H9 (cell line): ENCODE results near the gene SDK2. TPM values are rescaled to one million over a fixed set of nuclear protein-coding genes. Genes with fewer than 3 reads are reported as not detected.

Experiments used
- DNase-seq: peaks from one replicate; pipeline ENCODE4 v3.0.0-alpha.2; 2017
- H2AFZ ChIP-seq: one replicate; pipeline ENCODE4 v1.6.1; 2013; ENCODE audit warnings: mild to moderate bottlenecking, low read length, control low read depth, moderate library complexity
- H2AK5ac ChIP-seq: 2 replicates; pipeline ENCODE4 v1.6.1; 2013; ENCODE audit warnings: low read length, control low read depth, mixed read lengths; ENCODE audit not compliant: insufficient read length
- H2BK120ac ChIP-seq: one replicate; pipeline ENCODE4 v1.6.1; 2013; ENCODE audit warnings: low read depth, mild to moderate bottlenecking, low read length, control low read depth, inconsistent platforms; ENCODE audit not compliant: poor library complexity, severe bottlenecking
- H2BK12ac ChIP-seq: 2 replicates; pipeline ENCODE4 v1.6.1; 2013; ENCODE audit warnings: low read length, control low read depth, mixed read lengths, low read depth; ENCODE audit not compliant: insufficient read length
- H2BK15ac ChIP-seq: 2 replicates; pipeline ENCODE4 v1.6.1; 2013; ENCODE audit warnings: low read depth, low read length, control low read depth
- H2BK20ac ChIP-seq: one replicate; pipeline ENCODE4 v1.6.1; 2013; ENCODE audit warnings: low read depth, mild to moderate bottlenecking, low read length, control low read depth, inconsistent platforms; ENCODE audit not compliant: poor library complexity, severe bottlenecking
- H2BK5ac ChIP-seq: 2 replicates; pipeline ENCODE4 v1.6.1; 2013; ENCODE audit warnings: low read length, control low read depth, mixed read lengths; ENCODE audit not compliant: insufficient read length
- H3K14ac ChIP-seq: 2 replicates; pipeline ENCODE4 v1.6.1; 2013; ENCODE audit warnings: low read length, control low read depth; ENCODE audit not compliant: insufficient read depth
- H3K18ac ChIP-seq: 2 replicates; pipeline ENCODE4 v1.6.1; 2013; ENCODE audit warnings: low read depth, mild to moderate bottlenecking, mixed read lengths, low read length, control low read depth; ENCODE audit not compliant: insufficient read length
- H3K23ac ChIP-seq: 2 replicates; pipeline ENCODE4 v1.6.1; 2013; ENCODE audit warnings: low read length, control low read depth, mixed read lengths, low read depth; ENCODE audit not compliant: insufficient read length
- H3K23me2 ChIP-seq: 2 replicates; pipeline ENCODE4 v1.6.1; 2013; ENCODE audit warnings: low read depth, mild to moderate bottlenecking, mixed read lengths, low read length, control low read depth; ENCODE audit not compliant: insufficient read length, poor library complexity, severe bottlenecking
- H3K27ac ChIP-seq: 2 replicates; pipeline ENCODE4 v1.5.1; 2013; ENCODE audit warnings: low read length, control low read depth, mixed read lengths, low read depth; ENCODE audit not compliant: insufficient read length
- H3K27me3 ChIP-seq: 2 replicates; pipeline ENCODE4 v1.6.1; 2013; ENCODE audit warnings: low read length, control low read depth, inconsistent platforms; ENCODE audit not compliant: insufficient read depth
- H3K4ac ChIP-seq: 2 replicates; pipeline ENCODE4 v1.6.1; 2013; ENCODE audit warnings: low read depth, mild to moderate bottlenecking, control low read depth, inconsistent platforms, low read length, moderate library complexity
- H3K4me1 ChIP-seq: 2 replicates; pipeline ENCODE4 v1.6.1; 2013; ENCODE audit warnings: low read length, control low read depth, inconsistent platforms; ENCODE audit not compliant: insufficient read depth
- H3K4me2 ChIP-seq: 2 replicates; pipeline ENCODE4 v1.6.1; 2013; ENCODE audit warnings: low read length, control low read depth, mixed read lengths; ENCODE audit not compliant: insufficient read length, insufficient read depth
- H3K56ac ChIP-seq: 2 replicates; pipeline ENCODE4 v1.6.1; 2013; ENCODE audit warnings: low read depth, mild to moderate bottlenecking, mixed read lengths, low read length, control low read depth; ENCODE audit not compliant: insufficient read length
- H3K79me1 ChIP-seq: 2 replicates; pipeline ENCODE4 v1.6.1; 2013; ENCODE audit warnings: low read depth, mild to moderate bottlenecking, moderate library complexity, low read length, control low read depth, inconsistent platforms; ENCODE audit not compliant: insufficient read depth, poor library complexity, severe bottlenecking
- H3K79me2 ChIP-seq: 2 replicates; pipeline ENCODE4 v1.6.1; 2013; ENCODE audit warnings: low read length, control low read depth, inconsistent platforms; ENCODE audit not compliant: insufficient read depth
- H3K9ac ChIP-seq: 2 replicates; pipeline ENCODE4 v1.6.1; 2013; ENCODE audit warnings: low read length, control low read depth, mixed read lengths; ENCODE audit not compliant: insufficient read length; ENCODE audit errors: extremely low read depth
- H3K9me3 ChIP-seq: one replicate; pipeline ENCODE4 v1.6.1; 2013; ENCODE audit warnings: low read depth, low read length, inconsistent platforms; ENCODE audit not compliant: control insufficient read depth
- H3T11ph ChIP-seq: one replicate; pipeline ENCODE4 v1.6.1; 2013; ENCODE audit warnings: mild to moderate bottlenecking, low read length, control low read depth, inconsistent platforms
- H4K20me1 ChIP-seq: one replicate; pipeline ENCODE4 v1.6.1; 2013; ENCODE audit not compliant: control insufficient read depth, insufficient read length, insufficient read depth
- H4K5ac ChIP-seq: 2 replicates; pipeline ENCODE4 v1.6.1; 2013; ENCODE audit warnings: low read depth, mild to moderate bottlenecking, mixed read lengths, low read length, control low read depth; ENCODE audit not compliant: insufficient read length
- H4K8ac ChIP-seq: replicated peaks from 2 replicates; pipeline ENCODE4 v1.6.1; 2013; ENCODE audit warnings: low read length, control low read depth, mixed read lengths, low read depth; ENCODE audit not compliant: insufficient read length
- H4K91ac ChIP-seq: 2 replicates; pipeline ENCODE4 v1.6.1; 2013; ENCODE audit warnings: low read depth, mild to moderate bottlenecking, moderate library complexity, mixed read lengths, low read length, control low read depth; ENCODE audit not compliant: insufficient read length
- H3K27ac Mint-ChIP-seq, 3 experiments: 2 replicates in 2 of 3; 3 replicates in 1 of 3; pipeline ENCODE4 v1.8.0; 2020 to 2021; ENCODE audit warnings: mixed read lengths in 3 of 3, mild to moderate bottlenecking in 1 of 3, moderate library complexity in 1 of 3
- H3K27me3 Mint-ChIP-seq: 2 replicates; pipeline ENCODE4 v1.8.0; 2021; ENCODE audit warnings: low read depth, mild to moderate bottlenecking, moderate library complexity, mixed read lengths
- H3K36me3 Mint-ChIP-seq, 3 experiments: 2 replicates in 2 of 3; 3 replicates in 1 of 3; pipeline ENCODE4 v1.8.0; 2020 to 2021; ENCODE audit warnings: low read depth in 3 of 3, mixed read lengths in 3 of 3; ENCODE audit not compliant: insufficient read depth in 1 of 3
- H3K4me1 Mint-ChIP-seq, 2 experiments: 2 replicates each; pipeline ENCODE4 v1.8.0; 2020; ENCODE audit warnings: mixed read lengths in 2 of 2
- H3K4me3 Mint-ChIP-seq, 2 experiments: 2 replicates in 1 of 2; 3 replicates in 1 of 2; pipeline ENCODE4 v1.8.0; 2020 to 2021; ENCODE audit warnings: mild to moderate bottlenecking in 2 of 2, mixed read lengths in 2 of 2, moderate library complexity in 1 of 2
- H3K9me3 Mint-ChIP-seq, 2 experiments: 2 replicates in 1 of 2; 3 replicates in 1 of 2; pipeline ENCODE4 v1.8.0; 2020; ENCODE audit warnings: mild to moderate bottlenecking in 2 of 2, mixed read lengths in 2 of 2, moderate library complexity in 1 of 2
- CTCF ChIP-seq: fragments of 200-600 bp; sonication (generic); conservative IDR thresholded peaks from 3 replicates; pipeline ENCODE4 v1.8.0; 2021; ENCODE audit warnings: antibody characterized with exemption, mild to moderate bottlenecking
- WGBS: extraction: QIAGEN DNeasy Blood & Tissue Kit; methylation state at CpG from one replicate; pipeline ENCODE4 v1.1.7; 2013; ENCODE audit warnings: missing lambda C conversion rate, low lambda C conversion rate, mixed read lengths; ENCODE audit not compliant: insufficient read length; ENCODE audit errors: extremely low coverage; 5-methylcytosine and 5-hydroxymethylcytosine counted together
- total RNA-seq: library from RNA; stranded (reverse); gene quantifications from 2 replicates; pipeline ENCODE4 v1.2.1, GENCODE V29; 2021

The SDK2 gene
- total RNA-seq, 1 experiment from 2014 or later = 9.1 TPM

GRCh38 chr17:73396431-73397277 lies 247.6 kb downstream of the SDK2 start:
- Mint-ChIP-seq H3K27me3 (no peaks in the 10 kb centered on the region; the same call in 1 of the 2 replicates), H3K9me3 (no peaks in the 10 kb centered on the region), H3K4me1 (peaks cover 0 to 4% of the 10 kb centered on the region in 2 experiments; a peak in 1 of 4 replicates), H3K36me3 (peaks cover 0 to 28% (median 0%) of the 10 kb centered on the region in 3 experiments; a peak in 3 of 7 replicates), H3K4me3 (no peak overlapping the region), H3K27ac (peak overlapping the region in 2 of 3 experiments; percentile 30 to 56; a peak in 1 of 7 replicates)
- Histone ChIP-seq H3K56ac (no peak overlapping the region), H4K5ac (no peak overlapping the region), H3K23ac (no peak overlapping the region), H3K9me3 (no peaks in the 10 kb centered on the region), H2BK12ac (no peak overlapping the region), H2BK15ac (no peak overlapping the region), H3K23me2 (no peaks in the 10 kb centered on the region), H3K4ac (no peak overlapping the region), H4K8ac (no peak overlapping the region), H3K4me2 (no peak overlapping the region), H3K9ac (no peak overlapping the region), H3K18ac (no peak overlapping the region), H3K27ac (no peak overlapping the region), H3K79me1 (no peaks in the 10 kb centered on the region), H3K79me2 (no peaks in the 10 kb centered on the region), H3K14ac (no peak overlapping the region; the same call in 1 of the 2 replicates), H3K27me3 (no peaks in the 10 kb centered on the region), H3K4me1 (no peaks in the 10 kb centered on the region), H2AFZ (no peak overlapping the region), H2BK5ac (no peak overlapping the region), H4K20me1 (no peaks in the 10 kb centered on the region), H2AK5ac (no peak overlapping the region), H2BK120ac (no peak overlapping the region), H4K91ac (no peak overlapping the region), H2BK20ac (no peak overlapping the region), H3T11ph (no peak overlapping the region)
- peak; percentile 25 for DNase-seq
- TF ChIP-seq CTCF = no peak
- WGBS = no CpG with 5 or more reads among the region's 21 CpGs
